Panc1 (cell line): ENCODE measurements around the gene RADIL. TPM values are rescaled to one million over a fixed set of nuclear protein-coding genes. Genes with fewer than 3 reads are reported as not detected.

Experiments used
- ATAC-seq: fragments of 200-7000 bp; cut with Tn5 transposase; 2 replicates; pipeline ENCODE4 v1.9.1; 2020; ENCODE audit warnings: mild to moderate bottlenecking, moderate library complexity
- BruUV-seq: library from RNA; stranded (reverse); fragments of 400-500 nt; replicated peaks from 2 replicates; lab custom pipeline; 2021; lab: Mats Ljungman, UMichigan
- CTCF ChIA-PET: fragments of 300-600 bp; sonication (Branson Sonifier 250); formaldehyde crosslinking; loops from one replicate; lab custom pipeline; 2022; ENCODE audit warnings: antibody characterized with exemption; lab: Charles Lee
- POLR2A ChIA-PET: fragments of 300-600 bp; sonication (Branson Sonifier 250); formaldehyde crosslinking; loops from one replicate; lab custom pipeline; 2022; ENCODE audit warnings: antibody characterized with exemption; lab: Charles Lee
- DNase-seq: peaks from one replicate; pipeline ENCODE4 v3.0.0-alpha.2; 2010; ENCODE audit warnings: low read depth, low spot score
- H3K27ac ChIP-seq: 2 replicates; pipeline ENCODE4 v1.5.1; 2011; ENCODE audit warnings: mild to moderate bottlenecking, low read length, inconsistent platforms
- H3K27me3 ChIP-seq: fragments of 200-500 bp; sonication (Bioruptor generic); 2 replicates; pipeline ENCODE4 v1.6.0; 2014; ENCODE audit warnings: low read length, inconsistent platforms; ENCODE audit not compliant: control insufficient read depth, insufficient read depth
- H3K36me3 ChIP-seq: fragments of 200-500 bp; sonication (Bioruptor generic); 2 replicates; pipeline ENCODE4 v1.5.1; 2014; ENCODE audit warnings: inconsistent platforms, mild to moderate bottlenecking, low read length, moderate library complexity; ENCODE audit not compliant: control insufficient read depth, insufficient read depth
- H3K4me1 ChIP-seq: 2 replicates; pipeline ENCODE4 v1.5.1; 2011; ENCODE audit warnings: inconsistent platforms, mild to moderate bottlenecking, low read length, moderate library complexity; ENCODE audit not compliant: control insufficient read depth, insufficient read depth
- H3K4me3 ChIP-seq, 2 experiments: 2 replicates each; pipeline ENCODE4 v1.5.1; 2011 to 2012; ENCODE audit warnings: low read depth in 2 of 2, low read length in 2 of 2, mild to moderate bottlenecking in 2 of 2, inconsistent platforms in 1 of 2, moderate library complexity in 1 of 2
- H3K9me3 ChIP-seq: fragments of 200-500 bp; sonication (Bioruptor generic); 2 replicates; pipeline ENCODE4 v1.5.1; 2014; ENCODE audit warnings: low read depth, mild to moderate bottlenecking, inconsistent platforms, low read length, moderate library complexity; ENCODE audit not compliant: control insufficient read depth, insufficient read depth
- CTCF ChIP-seq: fragments of 450-650 bp; IDR thresholded peaks from 2 replicates; pipeline ENCODE4 v1.5.1; 2017; ENCODE audit warnings: mild to moderate bottlenecking
- POLR2AphosphoS5 ChIP-seq: IDR thresholded peaks from 2 replicates; pipeline ENCODE4 v1.6.1; 2012; ENCODE audit warnings: mild to moderate bottlenecking, low read depth, low read length, moderate library complexity
- REST ChIP-seq, 2 experiments: IDR thresholded peaks; 2 replicates each; pipeline ENCODE4 v1.6.1; 2011 to 2012; ENCODE audit warnings: low read depth in 2 of 2, control low read depth in 1 of 2, low read length in 1 of 2, mild to moderate bottlenecking in 1 of 2, moderate library complexity in 1 of 2; ENCODE audit not compliant: insufficient read depth in 1 of 2
- SIN3A ChIP-seq: IDR thresholded peaks from 2 replicates; pipeline ENCODE4 v1.6.1; 2012; ENCODE audit warnings: low read depth, mild to moderate bottlenecking, low read length, moderate library complexity, borderline replicate concordance; ENCODE audit not compliant: insufficient read depth
- TCF7L2 ChIP-seq: IDR thresholded peaks from 2 replicates; pipeline ENCODE4 v1.6.1; 2011; ENCODE audit warnings: mild to moderate bottlenecking, low read depth, low read length, inconsistent platforms
- in situ Hi-C: cut with HindIII; loops from 2 replicates; pipeline ENCODE4 v1.10.0; 2016; ENCODE audit warnings: low sequenced_read_pairs, low pct_unique_long_range_greater_than_20kb
- intact Hi-C: fragments of 100-400 bp; cut with micrococcal nuclease; formaldehyde crosslinking; loops from one replicate; pipeline ENCODE4 v1.10.0; 2022; ENCODE audit not compliant: unreplicated experiment
- total RNA-seq: library from RNA; stranded (reverse); gene quantifications from one replicate; pipeline ENCODE4 v1.2.1, GENCODE V29; 2021; ENCODE audit not compliant: unreplicated experiment

The RADIL gene
- total RNA-seq, 1 experiment from 2014 or later = 1.3 TPM

GRCh38 chr7:4783762-4784351, 99.7 kb downstream of the RADIL start:
- TF ChIP-seq POLR2AphosphoS5 = no peak
- TF ChIP-seq CTCF = no peak
- no peak for TF ChIP-seq REST (IDR thresholded peaks at IDR 0.05; ENCODE audit: insufficient read depth in 1 of 2, low read depth in 2 of 2, low read length in 1 of 2)
- Histone ChIP-seq H3K27me3 (no peaks in the 10 kb centered on the region), H3K36me3 (no peaks in the 10 kb centered on the region; the same call in 1 of the 2 replicates), H3K9me3 (no peaks in the 10 kb centered on the region), H3K27ac (no peak overlapping the region), H3K4me1 (no peaks in the 10 kb centered on the region), H3K4me3 (no peak overlapping the region)
- ChIA-PET CTCF (no interaction called here), POLR2A (no interaction called here)
- DNase-seq (no peak), ATAC-seq (0 out of 2 replicates have a peak, but pooled peaks have one; percentile 9)
- intact Hi-C loops = no loop called here
- no TSS peak for BruUV-seq
- in situ Hi-C loops = no loop called here

GRCh38 chr7:4783292-4783652, 100.2 kb downstream of the RADIL start:
- no peaks in the 10 kb centered on the region for H3K4me1 ChIP-seq
- intact Hi-C loops (no loop called here), in situ Hi-C loops (no loop called here)
- no peaks in the 10 kb centered on the region for H3K9me3 ChIP-seq
- ATAC-seq = no peak
- no peak overlapping the region for H3K27ac ChIP-seq
- DNase-seq = no peak
- TF ChIP-seq REST (IDR thresholded peaks at IDR 0.05; ENCODE audit: insufficient read depth in 1 of 2, low read depth in 2 of 2, low read length in 1 of 2) (no peak), TCF7L2 (no peak), POLR2AphosphoS5 (no peak), CTCF (no peak), SIN3A (no peak)
- H3K36me3 ChIP-seq = no peaks in the 10 kb centered on the region; the same call in 1 of the 2 replicates
- ChIA-PET CTCF (no interaction called here), POLR2A (no interaction called here)
- BruUV-seq = no TSS peak
- H3K27me3 ChIP-seq = no peaks in the 10 kb centered on the region
- no peak overlapping the region for H3K4me3 ChIP-seq
